Fibroblast of lung (primary cell): ENCODE data around the gene ZNF124.

Experiments used
- EZH2 ChIP-seq: IDR thresholded peaks from 2 replicates; pipeline ENCODE4 v1.5.1; 2012; ENCODE audit warnings: low read length, control low read depth, mild to moderate bottlenecking; ENCODE audit errors: missing control alignments
- TF ChIP-seq, protein P1 (sequence below), 2 donors: IDR thresholded peaks in 1 of 2; conservative IDR thresholded peaks in 1 of 2; 1 replicate in 1 of 2; 2 replicates in 1 of 2; pipeline ENCODE4 v1.5.1; 2011 to 2012; ENCODE audit warnings: low read length in 2 of 2, control low read depth in 1 of 2, inconsistent platforms in 1 of 2, low read depth in 1 of 2, mild to moderate bottlenecking in 1 of 2

DNA sequence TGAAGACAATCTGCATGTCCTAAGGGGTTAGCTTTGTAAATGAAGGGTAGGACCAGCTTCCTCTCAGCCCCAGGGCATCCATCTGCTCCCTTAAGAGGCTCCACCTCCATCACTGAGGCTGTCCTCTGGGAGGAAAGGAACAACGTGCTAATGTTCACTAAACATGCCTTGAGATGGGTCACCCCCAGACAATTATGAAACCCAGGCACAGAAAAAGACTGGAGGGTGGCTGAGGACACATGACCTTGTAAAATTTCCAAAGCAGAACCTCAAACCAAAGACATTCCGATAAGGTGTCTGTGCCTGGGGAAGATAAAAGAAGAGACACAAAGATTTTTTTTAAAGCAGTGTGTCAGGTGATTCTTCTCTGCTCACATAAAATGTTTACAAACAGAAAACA is 37.6 kb upstream of the ZNF124 start:
- TF ChIP-seq, protein P1, sequence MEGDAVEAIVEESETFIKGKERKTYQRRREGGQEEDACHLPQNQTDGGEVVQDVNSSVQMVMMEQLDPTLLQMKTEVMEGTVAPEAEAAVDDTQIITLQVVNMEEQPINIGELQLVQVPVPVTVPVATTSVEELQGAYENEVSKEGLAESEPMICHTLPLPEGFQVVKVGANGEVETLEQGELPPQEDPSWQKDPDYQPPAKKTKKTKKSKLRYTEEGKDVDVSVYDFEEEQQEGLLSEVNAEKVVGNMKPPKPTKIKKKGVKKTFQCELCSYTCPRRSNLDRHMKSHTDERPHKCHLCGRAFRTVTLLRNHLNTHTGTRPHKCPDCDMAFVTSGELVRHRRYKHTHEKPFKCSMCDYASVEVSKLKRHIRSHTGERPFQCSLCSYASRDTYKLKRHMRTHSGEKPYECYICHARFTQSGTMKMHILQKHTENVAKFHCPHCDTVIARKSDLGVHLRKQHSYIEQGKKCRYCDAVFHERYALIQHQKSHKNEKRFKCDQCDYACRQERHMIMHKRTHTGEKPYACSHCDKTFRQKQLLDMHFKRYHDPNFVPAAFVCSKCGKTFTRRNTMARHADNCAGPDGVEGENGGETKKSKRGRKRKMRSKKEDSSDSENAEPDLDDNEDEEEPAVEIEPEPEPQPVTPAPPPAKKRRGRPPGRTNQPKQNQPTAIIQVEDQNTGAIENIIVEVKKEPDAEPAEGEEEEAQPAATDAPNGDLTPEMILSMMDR (conservative IDR thresholded peaks at IDR 0.05 in 1 of 2, IDR thresholded peaks at IDR 0.05 in 1 of 2; ENCODE audit: low read depth in 1 of 2, low read length in 2 of 2): no peak
- TF ChIP-seq EZH2: no peak
